DOHH2 (cell line): Measurements from ENCODE around the gene ALDH1L2.

ENCODE experiments used
- H3F3A ChIP-seq: fragments of 200-600 bp; sonication (generic), shearing (Covaris generic); 2 replicates; pipeline ENCODE4 v1.6.0; 2016; ENCODE audit warnings: antibody characterized with exemption, mild to moderate bottlenecking; ENCODE audit not compliant: control insufficient read depth, insufficient read depth
- H3K27ac ChIP-seq: fragments of 200-600 bp; sonication (generic); 2 replicates; pipeline ENCODE4 v1.5.1; 2014; ENCODE audit warnings: low read depth, mild to moderate bottlenecking, low read length, moderate library complexity
- H3K27me3 ChIP-seq: fragments of 200-600 bp; sonication (generic); 2 replicates; pipeline ENCODE4 v1.6.1; 2014; ENCODE audit warnings: mild to moderate bottlenecking, low read length, mixed read lengths; ENCODE audit not compliant: control insufficient read depth
- H3K36me3 ChIP-seq: fragments of 200-600 bp; sonication (generic); 2 replicates; pipeline ENCODE4 v1.6.1; 2014; ENCODE audit warnings: mild to moderate bottlenecking, low read length, moderate library complexity, mixed read lengths; ENCODE audit not compliant: control insufficient read depth
- H3K4me1 ChIP-seq: fragments of 200-600 bp; sonication (generic); 2 replicates; pipeline ENCODE4 v1.6.1; 2014; ENCODE audit warnings: mild to moderate bottlenecking, low read length, mixed read lengths; ENCODE audit not compliant: control insufficient read depth
- H3K4me2 ChIP-seq: fragments of 200-600 bp; sonication (generic); 2 replicates; pipeline ENCODE4 v1.6.0; 2014; ENCODE audit warnings: mild to moderate bottlenecking, low read length, moderate library complexity
- H3K4me3 ChIP-seq: fragments of 200-600 bp; sonication (generic); 2 replicates; pipeline ENCODE4 v1.5.1; 2014; ENCODE audit warnings: mild to moderate bottlenecking, low read length, mixed read lengths
- H3K79me2 ChIP-seq: fragments of 200-600 bp; sonication (generic); 2 replicates; pipeline ENCODE4 v1.6.1; 2014; ENCODE audit warnings: mild to moderate bottlenecking, low read length, mixed read lengths; ENCODE audit not compliant: control insufficient read depth
- H3K9me2 ChIP-seq: fragments of 200-600 bp; sonication (generic); replicated peaks from 2 replicates; pipeline ENCODE4 v1.6.1; 2014; ENCODE audit warnings: mild to moderate bottlenecking, low read length, mixed read lengths; ENCODE audit not compliant: control insufficient read depth
- H3K9me3 ChIP-seq: fragments of 200-600 bp; sonication (generic); 2 replicates; pipeline ENCODE4 v1.6.1; 2014; ENCODE audit warnings: antibody characterized with exemption, low read length, mixed read lengths; ENCODE audit not compliant: control insufficient read depth, insufficient read depth
- H4K20me1 ChIP-seq: fragments of 200-600 bp; sonication (generic); 2 replicates; pipeline ENCODE4 v1.6.0; 2014; ENCODE audit warnings: low read depth, mild to moderate bottlenecking, antibody characterized with exemption, low read length, moderate library complexity; ENCODE audit not compliant: control insufficient read depth, insufficient read depth
- EZH2phosphoT487 ChIP-seq: fragments of 200-600 bp; sonication (generic); IDR thresholded peaks from 2 replicates; pipeline ENCODE4 v1.6.1; 2017; ENCODE audit warnings: borderline replicate concordance, mild to moderate bottlenecking, antibody characterized with exemption, low read length, moderate library complexity, mixed read lengths
- TF ChIP-seq, protein P1 (sequence below): fragments of 200-600 bp; sonication (generic); IDR thresholded peaks from one replicate; pipeline ENCODE4 v1.5.1; 2014; ENCODE audit warnings: antibody characterized with exemption, mild to moderate bottlenecking, low read depth, low read length; ENCODE audit not compliant: poor library complexity, severe bottlenecking

ALDH1L2 gene

GRCh38 chr12:105060715-105061378, 23.4 kb downstream of the ALDH1L2 start:
- no peaks in the 10 kb centered on the region for H3K79me2 ChIP-seq
- no peaks in the 10 kb centered on the region for H3K9me2 ChIP-seq
- H3K27ac ChIP-seq, result no peak overlapping the region
- H3K36me3 ChIP-seq, result no peaks in the 10 kb centered on the region
- H3K4me2 ChIP-seq, result no peak overlapping the region
- no peaks in the 10 kb centered on the region for H3F3A ChIP-seq
- peaks cover 6% of the 10 kb centered on the region; the same call in 1 of the 2 replicates for H3K27me3 ChIP-seq
- H3K4me1 ChIP-seq, result no peaks in the 10 kb centered on the region
- H3K4me3 ChIP-seq, result no peak overlapping the region
- TF ChIP-seq, protein P1, sequence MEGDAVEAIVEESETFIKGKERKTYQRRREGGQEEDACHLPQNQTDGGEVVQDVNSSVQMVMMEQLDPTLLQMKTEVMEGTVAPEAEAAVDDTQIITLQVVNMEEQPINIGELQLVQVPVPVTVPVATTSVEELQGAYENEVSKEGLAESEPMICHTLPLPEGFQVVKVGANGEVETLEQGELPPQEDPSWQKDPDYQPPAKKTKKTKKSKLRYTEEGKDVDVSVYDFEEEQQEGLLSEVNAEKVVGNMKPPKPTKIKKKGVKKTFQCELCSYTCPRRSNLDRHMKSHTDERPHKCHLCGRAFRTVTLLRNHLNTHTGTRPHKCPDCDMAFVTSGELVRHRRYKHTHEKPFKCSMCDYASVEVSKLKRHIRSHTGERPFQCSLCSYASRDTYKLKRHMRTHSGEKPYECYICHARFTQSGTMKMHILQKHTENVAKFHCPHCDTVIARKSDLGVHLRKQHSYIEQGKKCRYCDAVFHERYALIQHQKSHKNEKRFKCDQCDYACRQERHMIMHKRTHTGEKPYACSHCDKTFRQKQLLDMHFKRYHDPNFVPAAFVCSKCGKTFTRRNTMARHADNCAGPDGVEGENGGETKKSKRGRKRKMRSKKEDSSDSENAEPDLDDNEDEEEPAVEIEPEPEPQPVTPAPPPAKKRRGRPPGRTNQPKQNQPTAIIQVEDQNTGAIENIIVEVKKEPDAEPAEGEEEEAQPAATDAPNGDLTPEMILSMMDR, result no peak
- no peak for TF ChIP-seq EZH2phosphoT487
- no peaks in the 10 kb centered on the region; the same call in 1 of the 2 replicates for H3K9me3 ChIP-seq
- H4K20me1 ChIP-seq, result no peaks in the 10 kb centered on the region

DNA sequence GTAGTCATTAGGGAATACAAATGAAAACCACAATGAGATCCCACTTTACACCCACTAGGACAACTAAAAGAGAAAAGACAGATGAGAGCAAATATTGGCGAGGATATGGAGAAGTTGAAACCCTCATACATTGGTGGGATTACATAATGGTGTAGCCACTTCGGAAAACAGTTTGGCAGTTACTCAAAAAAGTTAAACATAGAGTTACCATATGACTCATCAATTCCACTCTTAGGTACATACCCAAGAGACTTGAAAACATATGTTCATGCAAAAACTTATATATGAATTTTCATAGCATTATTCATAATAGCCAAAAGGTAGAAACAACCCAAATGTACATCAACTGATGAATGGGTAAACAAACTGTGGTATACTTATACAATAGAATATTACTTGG, 27.1 kb downstream of the ALDH1L2 start:
- no peaks in the 10 kb centered on the region; the same call in 1 of the 2 replicates for H3K9me3 ChIP-seq
- peaks cover 2% of the 10 kb centered on the region; the same call in 1 of the 2 replicates for H3F3A ChIP-seq
- H4K20me1 ChIP-seq, result no peaks in the 10 kb centered on the region
- peaks cover 12% of the 10 kb centered on the region for H3K4me1 ChIP-seq
- no peaks in the 10 kb centered on the region for H3K36me3 ChIP-seq
- H3K27me3 ChIP-seq, result peaks cover 6% of the 10 kb centered on the region; the same call in 1 of the 2 replicates
- H3K4me3 ChIP-seq, result no peak overlapping the region
- no peaks in the 10 kb centered on the region for H3K9me2 ChIP-seq
- H3K79me2 ChIP-seq, result no peaks in the 10 kb centered on the region
- no peak overlapping the region for H3K27ac ChIP-seq
- no peak overlapping the region for H3K4me2 ChIP-seq
- TF ChIP-seq, protein P1, result no peak
- TF ChIP-seq EZH2phosphoT487, result no peak

DNA sequence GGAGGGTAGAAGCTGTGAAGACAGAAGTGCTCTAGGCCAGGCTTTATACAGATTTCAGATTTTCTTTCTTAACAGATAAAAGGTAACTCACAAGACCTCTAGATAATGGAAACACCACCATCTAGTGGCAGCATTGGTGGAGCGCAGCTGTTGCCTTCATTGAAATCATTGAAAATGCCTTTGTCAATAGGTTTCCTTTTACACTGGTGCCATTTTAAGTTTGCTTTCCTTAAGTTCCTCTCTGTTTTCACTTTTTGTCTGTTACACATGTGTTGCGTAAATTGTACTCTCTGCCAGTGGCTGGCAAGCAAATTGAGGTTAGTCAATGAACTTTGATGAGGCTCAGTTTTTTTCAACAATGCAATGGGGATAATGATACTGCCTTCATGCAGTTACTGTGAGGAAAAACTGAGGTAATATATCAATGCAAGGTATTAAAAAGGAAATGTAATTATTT, 31.1 kb downstream of the ALDH1L2 start:
- TF ChIP-seq EZH2phosphoT487, result no peak
- TF ChIP-seq, protein P1, result peak; percentile 94
- Histone ChIP-seq H3K27ac (no peak overlapping the region), H3K27me3 (peaks cover 6% of the 10 kb centered on the region; the same call in 1 of the 2 replicates)

More for the DNA sequence above, 31.1 kb downstream of the ALDH1L2 start:
- Histone ChIP-seq H4K20me1 (no peaks in the 10 kb centered on the region), H3K9me3 (no peaks in the 10 kb centered on the region; the same call in 1 of the 2 replicates), H3K36me3 (no peaks in the 10 kb centered on the region), H3K9me2 (no peaks in the 10 kb centered on the region), H3K4me3 (no peak overlapping the region), H3K4me2 (peak overlapping the region; percentile 59), H3K79me2 (no peaks in the 10 kb centered on the region), H3F3A (peaks cover 3% of the 10 kb centered on the region; the same call in 1 of the 2 replicates), H3K4me1 (peaks cover 24% of the 10 kb centered on the region)
